ENCODE measurements around the gene GARNL3. TPM values are rescaled to one million over a fixed set of nuclear protein-coding genes. Genes with fewer than 3 reads are reported as not detected.

GARNL3 gene
- polyA plus RNA-seq, 1 donor from 2014 or later, result 20.0 TPM

DNA sequence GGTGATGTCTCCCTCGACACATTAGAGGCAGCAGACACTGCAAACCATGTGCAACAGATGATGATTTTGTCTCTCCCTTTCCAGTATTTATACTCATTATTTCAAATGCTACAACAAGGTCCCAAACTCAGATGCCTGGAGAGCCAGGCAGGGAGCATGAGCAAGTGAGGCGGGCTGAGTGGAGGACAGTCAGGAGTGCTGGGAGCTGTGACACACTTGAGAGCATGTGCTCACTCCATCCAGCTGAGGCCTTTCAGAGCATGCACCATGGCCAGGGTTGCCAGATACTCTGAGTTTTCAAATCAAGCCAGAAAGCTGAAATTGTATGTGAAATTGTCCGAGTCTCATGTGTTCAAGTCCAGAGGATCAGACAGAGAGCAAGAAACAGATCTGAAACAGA, 76.6 kb downstream of the GARNL3 start:
- Histone ChIP-seq H3K4me3 (ENCODE audit: low read length) (no peak overlapping the region), H4K20me1 (ENCODE audit: insufficient read depth) (no peaks in the 10 kb centered on the region), H3K27ac (ENCODE audit: low read length) (no peak overlapping the region), H3K27me3 (ENCODE audit: insufficient read depth, low read depth, low read length) (no peaks in the 10 kb centered on the region), H3K9ac (ENCODE audit: low read length) (no peak overlapping the region), H3F3A (ENCODE audit: insufficient read depth, low read length, poor library complexity, severe bottlenecking) (no peaks in the 10 kb centered on the region), H3K9me3 (ENCODE audit: low read length) (no peaks in the 10 kb centered on the region), H3K4me2 (ENCODE audit: low read length) (no peak overlapping the region), H3K9me2 (ENCODE audit: insufficient read depth, low read length) (no peaks in the 10 kb centered on the region), H2AFZ (ENCODE audit: low read depth, low read length) (no peak overlapping the region), H3K79me2 (replicated peaks; ENCODE audit: insufficient read depth, low read length) (no peaks in the 10 kb centered on the region), H3K36me3 (ENCODE audit: insufficient read depth, low read length) (no peaks in the 10 kb centered on the region)
- no peak for TF ChIP-seq EP300 (conservative IDR thresholded peaks at IDR 0.05; ENCODE audit: poor library complexity, severe bottlenecking)
- TF ChIP-seq MXI1 (conservative IDR thresholded peaks at IDR 0.05; ENCODE audit: poor library complexity, severe bottlenecking), result no peak
- TF ChIP-seq POLR2AphosphoS5 (IDR thresholded peaks at IDR 0.05), result no peak
- TF ChIP-seq EZH2 (IDR thresholded peaks at IDR 0.05; ENCODE audit: borderline replicate concordance, insufficient read depth, low read length, poor library complexity, severe bottlenecking), result no peak
- no peak for TF ChIP-seq RAD21 (conservative IDR thresholded peaks at IDR 0.05)
- TF ChIP-seq SMC3 (conservative IDR thresholded peaks at IDR 0.05; ENCODE audit: poor library complexity), result no peak
- no peak for TF ChIP-seq TAF1 (IDR thresholded peaks at IDR 0.05; ENCODE audit: low read depth)
- TF ChIP-seq, protein P1, sequence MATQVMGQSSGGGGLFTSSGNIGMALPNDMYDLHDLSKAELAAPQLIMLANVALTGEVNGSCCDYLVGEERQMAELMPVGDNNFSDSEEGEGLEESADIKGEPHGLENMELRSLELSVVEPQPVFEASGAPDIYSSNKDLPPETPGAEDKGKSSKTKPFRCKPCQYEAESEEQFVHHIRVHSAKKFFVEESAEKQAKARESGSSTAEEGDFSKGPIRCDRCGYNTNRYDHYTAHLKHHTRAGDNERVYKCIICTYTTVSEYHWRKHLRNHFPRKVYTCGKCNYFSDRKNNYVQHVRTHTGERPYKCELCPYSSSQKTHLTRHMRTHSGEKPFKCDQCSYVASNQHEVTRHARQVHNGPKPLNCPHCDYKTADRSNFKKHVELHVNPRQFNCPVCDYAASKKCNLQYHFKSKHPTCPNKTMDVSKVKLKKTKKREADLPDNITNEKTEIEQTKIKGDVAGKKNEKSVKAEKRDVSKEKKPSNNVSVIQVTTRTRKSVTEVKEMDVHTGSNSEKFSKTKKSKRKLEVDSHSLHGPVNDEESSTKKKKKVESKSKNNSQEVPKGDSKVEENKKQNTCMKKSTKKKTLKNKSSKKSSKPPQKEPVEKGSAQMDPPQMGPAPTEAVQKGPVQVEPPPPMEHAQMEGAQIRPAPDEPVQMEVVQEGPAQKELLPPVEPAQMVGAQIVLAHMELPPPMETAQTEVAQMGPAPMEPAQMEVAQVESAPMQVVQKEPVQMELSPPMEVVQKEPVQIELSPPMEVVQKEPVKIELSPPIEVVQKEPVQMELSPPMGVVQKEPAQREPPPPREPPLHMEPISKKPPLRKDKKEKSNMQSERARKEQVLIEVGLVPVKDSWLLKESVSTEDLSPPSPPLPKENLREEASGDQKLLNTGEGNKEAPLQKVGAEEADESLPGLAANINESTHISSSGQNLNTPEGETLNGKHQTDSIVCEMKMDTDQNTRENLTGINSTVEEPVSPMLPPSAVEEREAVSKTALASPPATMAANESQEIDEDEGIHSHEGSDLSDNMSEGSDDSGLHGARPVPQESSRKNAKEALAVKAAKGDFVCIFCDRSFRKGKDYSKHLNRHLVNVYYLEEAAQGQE (IDR thresholded peaks at IDR 0.05; ENCODE audit: borderline replicate concordance), result no peak
- TF ChIP-seq, protein P2, sequence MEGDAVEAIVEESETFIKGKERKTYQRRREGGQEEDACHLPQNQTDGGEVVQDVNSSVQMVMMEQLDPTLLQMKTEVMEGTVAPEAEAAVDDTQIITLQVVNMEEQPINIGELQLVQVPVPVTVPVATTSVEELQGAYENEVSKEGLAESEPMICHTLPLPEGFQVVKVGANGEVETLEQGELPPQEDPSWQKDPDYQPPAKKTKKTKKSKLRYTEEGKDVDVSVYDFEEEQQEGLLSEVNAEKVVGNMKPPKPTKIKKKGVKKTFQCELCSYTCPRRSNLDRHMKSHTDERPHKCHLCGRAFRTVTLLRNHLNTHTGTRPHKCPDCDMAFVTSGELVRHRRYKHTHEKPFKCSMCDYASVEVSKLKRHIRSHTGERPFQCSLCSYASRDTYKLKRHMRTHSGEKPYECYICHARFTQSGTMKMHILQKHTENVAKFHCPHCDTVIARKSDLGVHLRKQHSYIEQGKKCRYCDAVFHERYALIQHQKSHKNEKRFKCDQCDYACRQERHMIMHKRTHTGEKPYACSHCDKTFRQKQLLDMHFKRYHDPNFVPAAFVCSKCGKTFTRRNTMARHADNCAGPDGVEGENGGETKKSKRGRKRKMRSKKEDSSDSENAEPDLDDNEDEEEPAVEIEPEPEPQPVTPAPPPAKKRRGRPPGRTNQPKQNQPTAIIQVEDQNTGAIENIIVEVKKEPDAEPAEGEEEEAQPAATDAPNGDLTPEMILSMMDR (IDR thresholded peaks at IDR 0.05; ENCODE audit: poor library complexity, severe bottlenecking), result no peak

DNA sequence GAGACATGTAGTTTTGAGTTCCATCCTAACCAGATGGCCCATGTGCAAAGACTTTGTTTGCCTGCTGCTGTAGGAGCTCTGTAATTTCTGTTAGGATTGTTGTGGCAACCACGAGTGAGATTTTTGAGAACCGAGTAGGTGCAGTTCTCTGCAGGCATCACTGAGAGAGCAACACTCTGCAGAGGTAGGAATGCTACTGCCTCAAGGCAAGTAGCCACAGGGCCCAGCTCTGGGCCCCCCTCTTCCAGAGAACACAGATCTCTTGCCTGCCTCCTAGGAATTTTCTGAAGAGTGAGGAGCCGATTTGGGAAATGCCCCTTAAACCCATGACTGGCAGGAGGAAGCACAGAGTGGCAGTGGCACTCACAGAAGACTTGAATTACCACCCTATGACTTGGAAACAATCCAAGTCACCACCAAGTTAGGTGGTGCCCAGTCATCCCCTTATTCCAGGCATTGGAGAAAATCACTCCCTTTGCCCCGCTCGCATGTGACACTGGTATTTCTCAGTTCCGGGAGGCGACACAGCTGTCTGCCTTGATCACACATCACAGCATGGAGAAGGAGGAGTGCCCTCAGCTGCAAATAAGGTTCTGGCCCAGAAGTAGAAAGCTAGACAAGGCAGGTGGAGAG, 79.9 kb downstream of the GARNL3 start:
- H3K79me2 ChIP-seq (replicated peaks; ENCODE audit: insufficient read depth, low read length), result no peaks in the 10 kb centered on the region
- H3K9me2 ChIP-seq (ENCODE audit: insufficient read depth, low read length), result no peaks in the 10 kb centered on the region
- no peaks in the 10 kb centered on the region for H3K9me3 ChIP-seq (ENCODE audit: low read length)
- no peaks in the 10 kb centered on the region for H3F3A ChIP-seq (ENCODE audit: insufficient read depth, low read length, poor library complexity, severe bottlenecking)
- H3K27ac ChIP-seq (ENCODE audit: low read length), result no peak overlapping the region
- TF ChIP-seq TAF1 (IDR thresholded peaks at IDR 0.05; ENCODE audit: low read depth) (no peak), SMC3 (conservative IDR thresholded peaks at IDR 0.05; ENCODE audit: poor library complexity) (no peak), MXI1 (conservative IDR thresholded peaks at IDR 0.05; ENCODE audit: poor library complexity, severe bottlenecking) (no peak), RAD21 (conservative IDR thresholded peaks at IDR 0.05) (no peak)
- TF ChIP-seq, protein P2 (IDR thresholded peaks at IDR 0.05; ENCODE audit: poor library complexity, severe bottlenecking), result no peak
- TF ChIP-seq, protein P1 (IDR thresholded peaks at IDR 0.05; ENCODE audit: borderline replicate concordance), result no peak
- no peak overlapping the region for H3K4me2 ChIP-seq (ENCODE audit: low read length)
- no peaks in the 10 kb centered on the region for H3K27me3 ChIP-seq (ENCODE audit: insufficient read depth, low read depth, low read length)
- H3K4me3 ChIP-seq (ENCODE audit: low read length), result no peak overlapping the region
- H4K20me1 ChIP-seq (ENCODE audit: insufficient read depth), result no peaks in the 10 kb centered on the region
- H3K9ac ChIP-seq (ENCODE audit: low read length), result no peak overlapping the region
- no peak overlapping the region for H2AFZ ChIP-seq (ENCODE audit: low read depth, low read length)
- H3K36me3 ChIP-seq (ENCODE audit: insufficient read depth, low read length), result no peaks in the 10 kb centered on the region

Data from neural cell (in vitro differentiated cells).